ENCODE measurements around the gene EXOC5. TPM values are rescaled to one million over a fixed set of nuclear protein-coding genes. Genes with fewer than 3 reads are reported as not detected.

EXOC5 gene
- total RNA-seq, 2 experiments from 2014 or later = 65.0 to 68.1 TPM

GRCh38 chr14:57199921-57200320 is 68.8 kb downstream of the EXOC5 start:
- CTCF ChIA-PET = interaction anchor here (0.6 kb wide), 1 partner anchor 1402 kb away, joined by 3 read pairs; no protein-coding TSS in a partner anchor
- H3K36me3 Mint-ChIP-seq (ENCODE audit: low read depth) = no peaks in the 10 kb centered on the region
- H3K9me3 Mint-ChIP-seq = no peaks in the 10 kb centered on the region
- no peak overlapping the region for H3K27ac Mint-ChIP-seq
- no peak for DNase-seq
- peaks cover 3% of the 10 kb centered on the region for H3K4me1 Mint-ChIP-seq (ENCODE audit: low read depth)
- intact Hi-C loops (cut with micrococcal nuclease) = loop anchor here (5.0 to 10.0 kb wide), 2 partner anchors 135 to 643 kb away; no protein-coding TSS in a partner anchor
- H3K4me3 Mint-ChIP-seq = no peak overlapping the region
- H3K27me3 Mint-ChIP-seq (ENCODE audit: low read depth) = peaks cover 6% of the 10 kb centered on the region

GRCh38 chr14:57189070-57189469 is 79.6 kb downstream of the EXOC5 start:
- Mint-ChIP-seq H3K27me3 (ENCODE audit: low read depth) (peaks cover 18% of the 10 kb centered on the region), H3K4me1 (ENCODE audit: low read depth) (no peaks in the 10 kb centered on the region), H3K27ac (no peak overlapping the region), H3K36me3 (ENCODE audit: low read depth) (no peaks in the 10 kb centered on the region), H3K4me3 (no peak overlapping the region), H3K9me3 (no peaks in the 10 kb centered on the region)
- CTCF ChIA-PET = no interaction called here
- no peak for DNase-seq
- intact Hi-C loops (cut with micrococcal nuclease) = no loop called here

GRCh38 chr14:57182760-57183503 is 85.8 kb downstream of the EXOC5 start:
- Mint-ChIP-seq H3K4me1 (ENCODE audit: low read depth) (no peaks in the 10 kb centered on the region), H3K27me3 (ENCODE audit: low read depth) (peaks cover 6% of the 10 kb centered on the region), H3K27ac (no peak overlapping the region), H3K9me3 (no peaks in the 10 kb centered on the region), H3K4me3 (no peak overlapping the region), H3K36me3 (ENCODE audit: low read depth) (no peaks in the 10 kb centered on the region)
- CTCF ChIA-PET = interaction anchor here (0.7 to 1.8 kb wide), 3 partner anchors 10 to 693 kb away, joined by 3 to 9 read pairs (median 4); no protein-coding TSS in a partner anchor
- no peak for DNase-seq
- intact Hi-C loops (cut with micrococcal nuclease) = loop anchor here (2.0 to 5.0 kb wide), 2 partner anchors 521 to 692 kb away; no protein-coding TSS in a partner anchor

GRCh38 chr14:57179273-57179672 is 89.4 kb downstream of the EXOC5 start:
- DNase-seq = no peak
- CTCF ChIA-PET = no interaction called here
- H3K4me3 Mint-ChIP-seq = no peak overlapping the region
- intact Hi-C loops (cut with micrococcal nuclease) = no loop called here
- peaks cover 7% of the 10 kb centered on the region for H3K27me3 Mint-ChIP-seq (ENCODE audit: low read depth)
- no peaks in the 10 kb centered on the region for H3K9me3 Mint-ChIP-seq
- H3K36me3 Mint-ChIP-seq (ENCODE audit: low read depth) = no peaks in the 10 kb centered on the region
- no peak overlapping the region for H3K27ac Mint-ChIP-seq
- H3K4me1 Mint-ChIP-seq (ENCODE audit: low read depth) = no peaks in the 10 kb centered on the region

DNA sequence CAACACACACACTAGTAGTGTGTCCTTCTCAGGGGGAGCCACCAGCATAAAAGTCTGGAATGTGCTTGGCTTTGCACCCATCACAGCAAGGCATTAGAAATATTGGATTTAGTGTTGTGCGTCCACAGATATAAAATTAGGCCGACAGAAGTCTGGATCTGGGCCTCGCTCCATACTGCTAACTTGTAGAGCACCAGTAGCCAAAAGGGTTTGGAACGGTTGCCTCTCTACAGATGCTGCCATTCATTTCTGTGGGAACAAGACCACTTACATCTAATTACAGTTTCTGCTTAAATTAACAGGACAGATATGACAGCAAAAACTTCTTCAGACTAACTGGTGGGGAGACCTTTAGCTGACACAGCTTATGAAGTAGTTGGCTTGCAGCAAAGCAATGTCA is 94.2 kb downstream of the EXOC5 start:
- Mint-ChIP-seq H3K27ac (no peak overlapping the region), H3K4me3 (no peak overlapping the region), H3K9me3 (no peaks in the 10 kb centered on the region), H3K4me1 (ENCODE audit: low read depth) (no peaks in the 10 kb centered on the region), H3K36me3 (ENCODE audit: low read depth) (no peaks in the 10 kb centered on the region), H3K27me3 (ENCODE audit: low read depth) (peaks cover 6% of the 10 kb centered on the region)
- intact Hi-C loops (cut with micrococcal nuclease) = no loop called here
- DNase-seq = no peak
- CTCF ChIA-PET = no interaction called here

DNA sequence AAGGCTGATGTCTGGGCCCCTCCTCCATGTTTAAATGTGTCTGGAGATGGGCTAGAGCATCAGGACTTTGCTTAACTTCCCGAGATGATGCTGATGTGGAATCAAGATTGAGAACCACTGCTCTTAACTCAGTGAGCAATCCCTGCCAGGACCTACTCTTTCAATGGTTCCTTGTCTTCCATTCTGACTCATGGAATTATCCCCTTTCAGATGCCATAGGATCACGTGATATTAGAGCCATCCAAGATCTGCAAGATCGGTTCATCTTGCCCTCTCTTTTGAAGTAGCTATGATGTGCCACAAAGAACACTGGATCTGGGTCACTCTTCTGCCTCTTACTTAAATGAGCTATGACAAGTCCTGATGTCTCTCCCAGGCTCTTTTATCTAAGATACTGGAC is 96.8 kb downstream of the EXOC5 start:
- H3K4me1 Mint-ChIP-seq (ENCODE audit: low read depth) = no peaks in the 10 kb centered on the region
- H3K27me3 Mint-ChIP-seq (ENCODE audit: low read depth) = peaks cover 6% of the 10 kb centered on the region
- no peaks in the 10 kb centered on the region for H3K9me3 Mint-ChIP-seq
- H3K36me3 Mint-ChIP-seq (ENCODE audit: low read depth) = no peaks in the 10 kb centered on the region
- no peak overlapping the region for H3K4me3 Mint-ChIP-seq
- CTCF ChIA-PET = no interaction called here
- intact Hi-C loops (cut with micrococcal nuclease) = no loop called here
- no peak for DNase-seq
- H3K27ac Mint-ChIP-seq = no peak overlapping the region

DNA sequence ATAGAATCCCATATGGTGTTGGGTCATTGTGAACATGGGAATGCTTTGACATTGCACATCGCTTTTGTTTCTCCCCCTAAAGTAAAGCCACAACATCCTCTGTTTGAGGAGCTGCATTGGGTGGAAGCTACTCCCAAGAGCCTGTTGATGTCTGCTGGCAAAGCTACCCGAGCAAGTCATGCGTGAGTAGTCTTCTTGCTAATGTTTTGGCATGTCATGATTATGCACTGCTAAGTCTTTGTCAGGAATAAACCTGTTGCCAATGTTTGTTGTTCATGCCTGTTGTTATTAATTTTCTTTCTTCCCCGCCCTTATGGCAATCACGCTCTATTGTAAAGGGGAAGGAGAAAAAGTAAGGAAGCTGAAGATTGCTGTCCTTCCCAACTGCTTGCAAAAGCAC is 97.3 kb downstream of the EXOC5 start:
- Mint-ChIP-seq H3K4me1 (ENCODE audit: low read depth) (no peaks in the 10 kb centered on the region), H3K4me3 (no peak overlapping the region), H3K27ac (no peak overlapping the region), H3K9me3 (no peaks in the 10 kb centered on the region), H3K36me3 (ENCODE audit: low read depth) (no peaks in the 10 kb centered on the region), H3K27me3 (ENCODE audit: low read depth) (peaks cover 6% of the 10 kb centered on the region)
- intact Hi-C loops (cut with micrococcal nuclease) = no loop called here
- CTCF ChIA-PET = no interaction called here
- no peak for DNase-seq

GRCh38 chr14:57169901-57170300 is 98.8 kb downstream of the EXOC5 start:
- intact Hi-C loops (cut with micrococcal nuclease) = no loop called here
- Mint-ChIP-seq H3K27me3 (ENCODE audit: low read depth) (peaks cover 6% of the 10 kb centered on the region), H3K36me3 (ENCODE audit: low read depth) (no peaks in the 10 kb centered on the region), H3K4me1 (ENCODE audit: low read depth) (no peaks in the 10 kb centered on the region), H3K9me3 (no peaks in the 10 kb centered on the region), H3K27ac (no peak overlapping the region), H3K4me3 (no peak overlapping the region)
- no peak for DNase-seq
- CTCF ChIA-PET = interaction anchor here (1.2 kb wide), 1 partner anchor 11 kb away, joined by 3 read pairs; no protein-coding TSS in a partner anchor

DNA sequence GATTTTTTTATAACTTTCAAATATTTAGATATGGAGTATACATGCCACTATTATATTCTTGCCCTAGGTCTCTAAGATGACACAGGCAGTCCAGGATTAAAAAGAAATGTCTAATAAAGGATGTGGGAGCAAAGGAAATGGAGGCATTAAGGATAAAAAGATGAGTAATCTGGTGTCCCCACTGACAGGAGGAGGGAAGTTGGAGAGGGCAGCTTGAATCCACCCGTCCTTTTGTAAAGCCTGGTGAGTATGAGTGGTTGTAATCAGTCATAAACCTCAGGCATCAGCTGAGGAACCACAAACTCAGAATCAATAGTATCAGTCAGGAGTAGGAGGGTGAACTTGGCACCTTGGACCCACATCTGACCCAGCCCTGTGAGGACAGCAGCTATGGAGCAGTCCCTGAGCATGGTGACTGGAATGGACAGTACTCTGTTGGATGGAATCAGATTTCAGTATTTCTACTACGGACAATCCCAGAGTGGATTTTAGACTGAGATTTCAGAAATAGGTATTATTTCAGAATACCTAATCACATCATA is 100.5 kb downstream of the EXOC5 start:
- H3K4me1 Mint-ChIP-seq (ENCODE audit: low read depth) = no peaks in the 10 kb centered on the region
- intact Hi-C loops (cut with micrococcal nuclease) = no loop called here
- H3K36me3 Mint-ChIP-seq (ENCODE audit: low read depth) = no peaks in the 10 kb centered on the region
- H3K4me3 Mint-ChIP-seq = no peak overlapping the region
- H3K27ac Mint-ChIP-seq = no peak overlapping the region
- no peaks in the 10 kb centered on the region for H3K27me3 Mint-ChIP-seq (ENCODE audit: low read depth)
- no peak for DNase-seq
- CTCF ChIA-PET = interaction anchor here (1.0 kb wide), 1 partner anchor 509 kb away, joined by 3 read pairs; no protein-coding TSS in a partner anchor
- H3K9me3 Mint-ChIP-seq = no peaks in the 10 kb centered on the region

GRCh38 chr14:57161583-57162234 is 107.0 kb downstream of the EXOC5 start:
- Mint-ChIP-seq H3K27me3 (ENCODE audit: low read depth) (peaks cover 7% of the 10 kb centered on the region), H3K4me1 (ENCODE audit: low read depth) (no peaks in the 10 kb centered on the region), H3K36me3 (ENCODE audit: low read depth) (no peaks in the 10 kb centered on the region), H3K9me3 (no peaks in the 10 kb centered on the region), H3K4me3 (no peak overlapping the region), H3K27ac (no peak overlapping the region)
- CTCF ChIA-PET = no interaction called here
- intact Hi-C loops (cut with micrococcal nuclease) = no loop called here
- DNase-seq = no peak

DNA sequence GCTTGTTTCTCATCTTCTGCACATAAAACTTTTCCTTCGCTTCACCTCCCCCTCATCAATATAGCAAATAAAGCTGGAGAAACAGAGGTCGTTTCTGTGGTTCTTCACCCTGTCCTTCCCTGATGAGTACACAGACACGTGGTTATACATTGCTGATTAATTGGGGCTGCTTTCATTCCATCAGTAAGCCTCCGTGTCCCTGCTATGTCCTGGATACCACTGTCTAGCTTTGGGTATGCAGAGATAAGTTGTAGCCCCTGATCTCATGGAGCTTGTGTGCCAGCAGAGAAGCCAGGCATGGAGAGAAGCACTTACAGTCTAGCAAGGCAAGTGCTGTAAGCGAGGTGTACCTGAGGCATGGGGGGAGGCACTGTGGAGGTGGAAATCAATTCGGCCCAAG is 108.4 kb downstream of the EXOC5 start:
- H3K4me3 Mint-ChIP-seq = no peak overlapping the region
- intact Hi-C loops (cut with micrococcal nuclease) = no loop called here
- no peaks in the 10 kb centered on the region for H3K9me3 Mint-ChIP-seq
- CTCF ChIA-PET = no interaction called here
- no peaks in the 10 kb centered on the region for H3K4me1 Mint-ChIP-seq (ENCODE audit: low read depth)
- H3K27ac Mint-ChIP-seq = no peak overlapping the region
- peaks cover 13% of the 10 kb centered on the region for H3K27me3 Mint-ChIP-seq (ENCODE audit: low read depth)
- DNase-seq = no peak
- no peaks in the 10 kb centered on the region for H3K36me3 Mint-ChIP-seq (ENCODE audit: low read depth)

DNA sequence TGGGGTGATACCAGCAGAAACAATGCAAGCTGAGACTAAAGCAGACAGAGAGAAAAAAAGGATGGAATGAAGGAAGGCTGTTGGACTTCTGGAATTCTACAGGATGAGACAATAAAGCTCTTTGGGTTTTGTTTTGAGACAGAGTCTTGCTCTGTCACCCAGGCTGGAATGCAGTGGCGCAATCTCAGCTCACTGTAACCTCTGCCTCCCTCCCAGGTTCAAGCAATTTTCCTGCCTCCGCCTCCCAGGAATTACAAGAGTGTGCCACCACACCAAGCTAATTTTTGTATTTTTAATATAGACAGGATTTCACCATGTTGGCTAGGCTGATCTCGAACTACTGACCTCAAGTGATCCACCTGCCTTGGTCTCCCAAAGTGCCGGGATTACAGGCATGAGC is 115.4 kb downstream of the EXOC5 start:
- CTCF ChIA-PET = no interaction called here
- no peak overlapping the region for H3K27ac Mint-ChIP-seq
- intact Hi-C loops (cut with micrococcal nuclease) = no loop called here

More for the DNA sequence above, 115.4 kb downstream of the EXOC5 start:
- Mint-ChIP-seq H3K4me1 (ENCODE audit: low read depth) (no peaks in the 10 kb centered on the region), H3K4me3 (no peak overlapping the region), H3K27me3 (ENCODE audit: low read depth) (peaks cover 9% of the 10 kb centered on the region), H3K36me3 (ENCODE audit: low read depth) (no peaks in the 10 kb centered on the region), H3K9me3 (no peaks in the 10 kb centered on the region)
- no peak for DNase-seq
